VCaP (cell line): Measurements from ENCODE around the gene RAB22A.

ENCODE experiments used
- H3K27ac ChIP-seq: fragments of 450-650 bp; 2 replicates; pipeline ENCODE4 v1.5.1; 2017
- CTCF ChIP-seq: fragments of 450-650 bp; conservative IDR thresholded peaks from 2 replicates; pipeline ENCODE4 v1.5.1; 2017; ENCODE audit warnings: mild to moderate bottlenecking, moderate library complexity

The RAB22A gene

GRCh38 chr20:58321205-58321604 lies 11.7 kb downstream of the RAB22A start:
- no peak for TF ChIP-seq CTCF
- H3K27ac ChIP-seq, result no peak overlapping the region

GRCh38 chr20:58322083-58322482 lies 12.6 kb downstream of the RAB22A start:
- TF ChIP-seq CTCF, result no peak
- H3K27ac ChIP-seq, result no peak overlapping the region

GRCh38 chr20:58325912-58326311 lies 16.4 kb downstream of the RAB22A start:
- TF ChIP-seq CTCF, result no peak

GRCh38 chr20:58327211-58327610 lies 17.7 kb downstream of the RAB22A start:
- no peak overlapping the region for H3K27ac ChIP-seq
- no peak for TF ChIP-seq CTCF

More at GRCh38 chr20:58325912-58326311, 16.4 kb downstream of the RAB22A start:
- no peak overlapping the region for H3K27ac ChIP-seq

- no peak overlapping the region for H3K27ac ChIP-seq
- no peak for TF ChIP-seq CTCF
Observed at GRCh38 chr20:58328836-58329235, 19.3 kb downstream of the RAB22A start.

GRCh38 chr20:58329711-58330110 lies 20.2 kb downstream of the RAB22A start:
- TF ChIP-seq CTCF, result no peak

GRCh38 chr20:58330249-58330648 lies 20.7 kb downstream of the RAB22A start:
- no peak overlapping the region for H3K27ac ChIP-seq
- no peak for TF ChIP-seq CTCF

More at GRCh38 chr20:58329711-58330110, 20.2 kb downstream of the RAB22A start:
- no peak overlapping the region for H3K27ac ChIP-seq

- TF ChIP-seq CTCF, result no peak
- H3K27ac ChIP-seq, result no peak overlapping the region
Observed at GRCh38 chr20:58330687-58331086, 21.2 kb downstream of the RAB22A start.
